Measurements from ENCODE around the gene DAPK3.

Gene DAPK3

GRCh38 chr19:3970808-3971598 is at the start of gene DAPK3:
DAPK3 (minus strand) TSS chr19:3971099; CDS start chr19:3969735, 1,364 bp downstream.
- TF ChIP-seq CTCF (IDR thresholded peaks at IDR 0.05) (no peak), ZFX (IDR thresholded peaks at IDR 0.05; ENCODE audit: borderline replicate concordance) (no peak)
- peak within 1 kb of the TSS; percentile 80 for H3K27ac ChIP-seq

GRCh38 chr19:4019578-4019977 is 48.7 kb upstream of the DAPK3 start:
- no peak overlapping the region for H3K27ac ChIP-seq

GRCh38 chr19:4018775-4019504 is 48.0 kb upstream of the DAPK3 start:
- TF ChIP-seq CTCF (IDR thresholded peaks at IDR 0.05) = no peak
- no peak for TF ChIP-seq ZFX (IDR thresholded peaks at IDR 0.05; ENCODE audit: borderline replicate concordance)
- no peak overlapping the region for H3K27ac ChIP-seq

More at GRCh38 chr19:4019578-4019977, 48.7 kb upstream of the DAPK3 start:
- TF ChIP-seq CTCF (IDR thresholded peaks at IDR 0.05) (no peak), ZFX (IDR thresholded peaks at IDR 0.05; ENCODE audit: borderline replicate concordance) (no peak)

GRCh38 chr19:4018140-4018613 is 47.3 kb upstream of the DAPK3 start:
- no peak for TF ChIP-seq ZFX (IDR thresholded peaks at IDR 0.05; ENCODE audit: borderline replicate concordance)
- no peak for TF ChIP-seq CTCF (IDR thresholded peaks at IDR 0.05)
- H3K27ac ChIP-seq = no peak overlapping the region

GRCh38 chr19:4016903-4017638 is 46.2 kb upstream of the DAPK3 start:
- TF ChIP-seq ZFX (IDR thresholded peaks at IDR 0.05; ENCODE audit: borderline replicate concordance) = no peak
- TF ChIP-seq CTCF (IDR thresholded peaks at IDR 0.05) = no peak
- no peak overlapping the region for H3K27ac ChIP-seq

GRCh38 chr19:4016486-4016885 is 45.6 kb upstream of the DAPK3 start:
- no peak overlapping the region for H3K27ac ChIP-seq
- TF ChIP-seq CTCF (IDR thresholded peaks at IDR 0.05) (no peak), ZFX (IDR thresholded peaks at IDR 0.05; ENCODE audit: borderline replicate concordance) (no peak)
